DMS114 treated with DMSO at 0.1 percent for 48 hours (cell line): Measurements from ENCODE around the gene SYNGR3.
"Not testable (repeated sequence)": the region's sequence is repeated elsewhere in the genome, so short reads cannot be mapped to it uniquely, and the experiment has no call there.

ENCODE experiments used
- DNase-seq: peaks from one replicate; lab custom pipeline; 2025; ENCODE audit not compliant: unreplicated experiment; lab: John Stamatoyannopoulos, UW

SYNGR3 gene, protein sequence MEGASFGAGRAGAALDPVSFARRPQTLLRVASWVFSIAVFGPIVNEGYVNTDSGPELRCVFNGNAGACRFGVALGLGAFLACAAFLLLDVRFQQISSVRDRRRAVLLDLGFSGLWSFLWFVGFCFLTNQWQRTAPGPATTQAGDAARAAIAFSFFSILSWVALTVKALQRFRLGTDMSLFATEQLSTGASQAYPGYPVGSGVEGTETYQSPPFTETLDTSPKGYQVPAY

DNA sequence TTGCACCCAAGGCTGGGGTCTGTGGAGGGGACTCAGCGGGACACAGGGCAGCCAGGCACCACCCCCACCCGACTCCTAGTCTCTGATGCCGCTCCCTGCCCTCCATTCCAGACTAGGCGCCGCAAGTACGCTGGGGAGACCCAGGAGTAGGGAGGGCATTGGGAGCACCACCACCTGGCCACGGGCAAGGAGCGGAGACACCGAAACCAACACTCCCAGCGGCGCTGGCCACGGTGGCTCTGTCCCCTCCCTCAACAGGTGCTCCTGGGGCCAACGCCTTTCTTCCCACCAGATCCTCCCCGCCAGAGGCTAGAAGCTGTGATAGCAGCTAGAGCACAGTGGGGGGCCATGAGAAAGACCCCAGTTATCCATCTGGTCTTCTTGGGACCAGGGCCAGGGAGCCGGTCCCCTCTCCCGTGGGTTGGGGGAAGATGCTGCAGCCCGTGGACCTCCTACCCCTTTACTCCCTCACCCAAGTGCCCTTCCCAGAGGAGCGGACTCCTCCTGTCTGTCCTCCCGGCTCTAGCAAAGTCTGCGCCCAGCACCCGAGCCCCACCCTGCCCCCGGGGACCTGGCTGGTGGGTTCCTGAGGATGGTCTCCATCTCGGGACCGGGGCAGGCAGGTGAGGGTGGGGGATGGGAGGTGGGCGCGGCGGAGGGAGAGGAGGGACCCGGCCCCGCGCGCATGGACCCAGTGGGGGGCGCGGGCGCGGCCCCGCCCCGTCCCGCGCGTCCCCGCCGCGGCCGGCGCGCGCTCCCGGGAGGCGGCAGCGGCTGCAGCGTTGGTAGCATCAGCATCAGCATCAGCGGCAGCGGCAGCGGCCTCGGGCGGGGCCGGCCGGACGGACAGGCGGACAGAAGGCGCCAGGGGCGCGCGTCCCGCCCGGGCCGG lies at the start of gene SYNGR3:
Gene SYNGR3 (plus strand): TSS at position 762 of the 892 bp plus-strand sequence. CDS start 133 bp downstream, outside the sequence.
- DNase-seq: no peak

- no peak for DNase-seq
Observed at GRCh38 chr16:1940273-1941161, 49.3 kb upstream of the SYNGR3 start.

GRCh38 chr16:1941162-1942046 lies 48.4 kb upstream of the SYNGR3 start:
- no peak for DNase-seq

DNA sequence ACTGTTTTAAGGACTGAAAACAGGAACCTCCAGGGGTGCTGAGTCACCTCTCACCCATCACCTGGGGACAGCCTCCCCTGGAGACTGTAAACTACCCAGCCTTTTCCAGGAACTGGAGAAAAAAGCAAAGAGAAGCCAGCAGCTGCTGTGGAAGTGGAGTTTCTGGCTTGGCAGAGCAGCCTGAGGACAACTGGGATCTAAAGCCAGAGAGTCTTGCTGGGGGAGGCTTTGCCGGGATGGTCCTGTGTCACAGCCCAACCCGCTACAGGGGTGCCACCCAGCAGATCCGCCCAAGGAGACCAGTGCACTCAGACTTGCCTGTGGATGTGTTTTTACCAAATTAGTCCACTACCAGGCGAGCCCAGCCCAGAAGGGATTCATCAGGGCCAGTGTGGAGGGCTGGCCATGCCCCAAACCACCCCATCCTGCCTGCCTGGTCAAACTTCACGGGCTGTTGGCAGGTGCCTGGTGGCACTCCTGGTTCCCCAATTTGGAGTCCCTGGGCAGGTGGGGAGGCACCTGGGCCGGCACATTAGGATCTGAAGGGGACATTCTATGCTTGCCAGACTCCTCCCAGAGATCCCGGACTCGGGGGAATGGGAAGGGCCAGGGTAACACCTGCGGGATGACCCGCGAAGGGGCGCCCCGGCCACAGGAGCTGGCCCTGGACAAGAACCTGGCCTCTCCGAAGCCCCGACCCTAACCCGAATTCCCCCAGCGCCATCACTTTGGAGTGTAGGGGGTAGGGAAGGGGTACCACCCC lies 47.5 kb upstream of the SYNGR3 start:
- no peak for DNase-seq

GRCh38 chr16:1942810-1943726 lies 46.7 kb upstream of the SYNGR3 start, which contains the start of gene MSRB1:
Gene MSRB1 (minus strand): TSS chr16:1943199. CDS start chr16:1943156, 43 bp downstream.
- peak; percentile 96 for DNase-seq

GRCh38 chr16:1944612-1945199 lies 45.1 kb upstream of the SYNGR3 start:
- no peak for DNase-seq

GRCh38 chr16:1945559-1946391 lies 44.0 kb upstream of the SYNGR3 start:
- no peak for DNase-seq

DNA sequence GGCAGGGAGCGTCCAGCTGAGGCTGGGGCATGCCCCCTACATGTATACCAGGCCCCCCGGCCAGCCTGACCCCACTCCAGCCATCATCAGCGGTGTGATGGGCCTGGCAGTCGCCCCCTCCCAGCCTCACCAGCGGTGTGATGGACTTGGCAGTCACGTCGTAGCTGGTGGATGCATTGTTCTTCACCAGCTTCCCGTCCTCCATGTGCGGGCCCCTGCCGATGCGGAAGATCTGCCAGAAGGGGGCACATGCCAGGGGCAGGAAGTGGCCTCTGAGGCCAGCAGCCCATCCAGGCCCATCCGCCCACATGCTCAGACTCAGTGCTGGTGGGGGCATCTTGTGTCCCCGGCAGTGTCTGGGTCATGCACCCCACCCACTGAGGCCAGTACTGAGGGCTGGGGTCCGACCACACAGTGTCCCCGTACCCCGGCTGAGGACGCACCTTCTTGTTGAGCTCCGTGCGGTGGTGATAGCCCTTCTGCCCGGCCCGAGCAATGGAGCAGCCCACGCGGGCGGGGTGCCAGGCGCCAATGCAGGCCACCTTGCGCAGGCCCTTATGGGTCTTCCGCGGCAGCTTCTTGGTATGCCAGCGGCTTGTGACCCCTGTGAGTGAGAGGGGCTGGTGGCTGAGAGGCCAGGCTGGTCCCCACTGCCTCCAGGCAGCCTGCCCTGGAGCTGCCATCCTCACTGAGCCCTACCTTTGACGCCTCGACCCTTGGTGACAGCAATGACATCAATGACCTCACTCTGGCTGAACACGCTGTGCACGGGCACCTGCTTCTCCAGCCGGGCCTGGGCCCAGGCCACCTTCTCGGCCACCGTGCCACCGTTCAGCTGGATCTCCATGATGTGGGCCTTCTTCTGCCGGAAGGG lies 43.0 kb upstream of the SYNGR3 start:
- no peak for DNase-seq

- DNase-seq: no peak
Observed at GRCh38 chr16:1947369-1947670, 42.5 kb upstream of the SYNGR3 start.

GRCh38 chr16:1949507-1949906 lies 40.3 kb upstream of the SYNGR3 start:
- DNase-seq: no peak

DNA sequence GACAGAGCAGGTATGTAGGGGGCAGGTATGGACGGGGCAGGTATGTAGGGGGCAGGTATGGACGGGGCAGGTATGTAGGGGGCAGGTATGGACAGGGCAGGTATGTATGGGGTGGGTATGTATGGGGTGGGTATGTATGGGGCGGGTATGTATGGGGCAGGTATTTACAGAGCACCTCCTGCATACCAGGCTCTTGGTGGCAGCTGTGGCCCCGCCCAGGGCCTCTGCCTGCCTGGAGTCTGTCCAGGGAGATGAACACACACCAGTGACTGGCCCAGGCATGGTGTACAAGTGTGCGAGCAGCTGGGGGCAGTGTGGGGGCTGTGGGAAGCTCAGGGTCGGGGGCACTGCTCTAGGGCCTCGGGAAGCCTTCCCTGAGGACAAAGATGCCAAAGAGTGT lies 39.7 kb upstream of the SYNGR3 start:
- no peak for DNase-seq

- DNase-seq: no peak
Observed at GRCh38 chr16:1950559-1950958, 39.2 kb upstream of the SYNGR3 start.

DNA sequence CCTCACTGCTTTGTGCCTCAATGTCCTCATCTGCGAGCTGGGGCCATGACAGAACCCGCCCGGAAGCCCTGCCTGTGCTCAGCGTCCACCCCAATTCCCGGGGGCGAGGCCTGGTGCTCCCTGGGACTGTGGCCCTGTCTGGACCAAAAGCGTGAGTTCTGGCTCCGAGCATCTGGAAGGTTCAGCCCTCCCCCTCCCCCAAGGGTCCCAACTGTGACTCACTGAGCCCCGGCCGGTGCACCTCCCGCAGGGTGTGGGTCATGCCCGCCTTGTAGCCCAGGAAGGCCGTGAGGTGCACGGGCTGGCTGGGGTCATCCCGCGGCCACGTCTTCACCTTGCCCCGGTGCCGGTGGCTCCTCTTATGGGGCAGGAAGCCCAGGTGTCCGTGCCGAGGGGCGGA lies 36.0 kb upstream of the SYNGR3 start:
- DNase-seq: no peak

- DNase-seq: not testable (repeated sequence)
Observed at GRCh38 chr16:1957434-1958142, 32.2 kb upstream of the SYNGR3 start.

DNA sequence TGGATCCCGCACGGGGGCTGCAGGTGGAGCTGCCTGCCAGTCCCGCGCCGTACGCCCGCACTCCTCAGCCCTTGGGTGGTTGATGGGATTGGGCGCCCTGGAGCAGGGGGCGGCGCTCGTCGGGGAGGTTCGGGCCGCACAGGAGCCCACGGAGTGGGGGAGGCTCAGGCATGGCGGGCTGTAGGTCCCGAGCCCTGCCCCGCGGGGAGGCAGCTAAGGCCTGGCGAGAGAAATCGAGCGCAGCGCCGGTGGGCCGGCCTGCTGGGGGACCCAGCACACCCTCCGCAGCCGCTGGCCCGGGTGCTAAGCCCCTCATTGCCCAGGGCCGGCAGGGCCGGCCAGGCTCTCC lies 31.7 kb upstream of the SYNGR3 start:
- DNase-seq: not testable (repeated sequence)

- no peak for DNase-seq
Observed at GRCh38 chr16:1958715-1959268, 31.0 kb upstream of the SYNGR3 start.
